ENCODE measurements around the gene NCKIPSD.

The NCKIPSD gene

GRCh38 chr3:48678056-48678455 is 7.7 kb downstream of the NCKIPSD start:
- no peak for DNase-seq

- DNase-seq: no peak
Observed at GRCh38 chr3:48674505-48674904, 11.2 kb downstream of the NCKIPSD start.

- DNase-seq: no peak
Observed at GRCh38 chr3:48672522-48672921, 13.2 kb downstream of the NCKIPSD start.

GRCh38 chr3:48664929-48665328 is 20.8 kb downstream of the NCKIPSD start:
- DNase-seq: no peak

- no peak for DNase-seq
Observed at GRCh38 chr3:48664313-48664644, 21.4 kb downstream of the NCKIPSD start.

- DNase-seq: peak; percentile 87 to 94
Observed at GRCh38 chr3:48663489-48664312, 22.0 kb downstream of the NCKIPSD start.

- peak; percentile 61 to 70 for DNase-seq
Observed at GRCh38 chr3:48662753-48663488, 22.8 kb downstream of the NCKIPSD start, which contains the start of gene CELSR3. Gene CELSR3, minus strand, starts transcription at chr3:48662886. Its CDS starts 252 bp downstream, at chr3:48662634.

GRCh38 chr3:48662145-48662752 is 23.5 kb downstream of the NCKIPSD start:
- no peak for DNase-seq

GRCh38 chr3:48661501-48662144 is 24.1 kb downstream of the NCKIPSD start:
- peak; percentile 77 to 82 for DNase-seq

- DNase-seq: no peak
Observed at GRCh38 chr3:48660800-48661400, 24.8 kb downstream of the NCKIPSD start.

- peak in 1 of 2 donors; percentile 46 for DNase-seq
Observed at GRCh38 chr3:48656841-48657281, 28.9 kb downstream of the NCKIPSD start.

- peak; percentile 86 to 88 for DNase-seq
Observed at GRCh38 chr3:48656061-48656840, 29.5 kb downstream of the NCKIPSD start.

GRCh38 chr3:48655606-48656005 is 30.1 kb downstream of the NCKIPSD start:
- DNase-seq: peak; percentile 54 to 62

GRCh38 chr3:48655063-48655462 is 30.7 kb downstream of the NCKIPSD start:
- no peak for DNase-seq

GRCh38 chr3:48652923-48653715 is 32.6 kb downstream of the NCKIPSD start:
- DNase-seq: no peak

- DNase-seq: no peak
Observed at GRCh38 chr3:48651771-48652170, 33.9 kb downstream of the NCKIPSD start.

- DNase-seq: no peak
Observed at GRCh38 chr3:48650723-48651122, 35.0 kb downstream of the NCKIPSD start.

GRCh38 chr3:48648188-48648850 is 37.4 kb downstream of the NCKIPSD start:
- no peak for DNase-seq

- DNase-seq: no peak
Observed at GRCh38 chr3:48647714-48648113, 38.0 kb downstream of the NCKIPSD start.

Data from stimulated activated CD4-positive, alpha-beta T cell treated with anti-CD3 and anti-CD28 coated beads, Interleukin-2, amount 100 ng/mL, for 24 hours (primary cell).